CD1c-positive myeloid dendritic cell (primary cell): ENCODE data around the gene C16orf54.
"Not testable (repeated sequence)": the region's sequence is repeated elsewhere in the genome, so short reads cannot be mapped to it uniquely, and the experiment has no call there.

Experiments
- DNase-seq: peaks from one replicate; pipeline ENCODE4 v3.0.0-alpha.2; 2016; ENCODE audit errors: extremely low spot score

C16orf54 gene, protein sequence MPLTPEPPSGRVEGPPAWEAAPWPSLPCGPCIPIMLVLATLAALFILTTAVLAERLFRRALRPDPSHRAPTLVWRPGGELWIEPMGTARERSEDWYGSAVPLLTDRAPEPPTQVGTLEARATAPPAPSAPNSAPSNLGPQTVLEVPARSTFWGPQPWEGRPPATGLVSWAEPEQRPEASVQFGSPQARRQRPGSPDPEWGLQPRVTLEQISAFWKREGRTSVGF

GRCh38 chr16:29745853-29746345 is at the start of gene C16orf54:
Gene C16orf54 (minus strand): TSS chr16:29745990. CDS start chr16:29744951, 1,039 bp downstream.
- DNase-seq = peak; percentile 96

GRCh38 chr16:29794231-29794710 is 48.5 kb upstream of the C16orf54 start:
- DNase-seq = no peak

DNA sequence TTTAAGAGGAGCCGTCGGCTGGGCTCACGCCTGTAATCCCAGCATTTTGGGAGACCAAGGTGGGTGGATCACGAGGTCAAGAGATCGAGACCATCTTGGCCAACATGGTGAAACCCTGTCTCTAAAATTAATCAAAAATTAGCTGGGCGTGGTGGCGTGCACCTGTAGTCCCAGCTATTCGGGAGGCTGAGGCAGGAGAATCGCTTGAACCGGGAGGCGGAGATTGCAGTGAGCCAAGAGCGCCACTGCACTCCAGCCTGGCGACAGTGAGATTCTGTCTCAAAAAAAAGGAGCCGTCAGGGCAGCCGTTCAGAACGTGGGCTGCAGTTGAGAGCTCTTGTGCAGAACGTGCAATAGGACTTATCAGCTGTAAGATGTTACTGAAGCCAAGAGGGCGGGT is 47.4 kb upstream of the C16orf54 start:
- DNase-seq = not testable (repeated sequence)

- DNase-seq = no peak
Observed at GRCh38 chr16:29791845-29792807, 46.3 kb upstream of the C16orf54 start.

DNA sequence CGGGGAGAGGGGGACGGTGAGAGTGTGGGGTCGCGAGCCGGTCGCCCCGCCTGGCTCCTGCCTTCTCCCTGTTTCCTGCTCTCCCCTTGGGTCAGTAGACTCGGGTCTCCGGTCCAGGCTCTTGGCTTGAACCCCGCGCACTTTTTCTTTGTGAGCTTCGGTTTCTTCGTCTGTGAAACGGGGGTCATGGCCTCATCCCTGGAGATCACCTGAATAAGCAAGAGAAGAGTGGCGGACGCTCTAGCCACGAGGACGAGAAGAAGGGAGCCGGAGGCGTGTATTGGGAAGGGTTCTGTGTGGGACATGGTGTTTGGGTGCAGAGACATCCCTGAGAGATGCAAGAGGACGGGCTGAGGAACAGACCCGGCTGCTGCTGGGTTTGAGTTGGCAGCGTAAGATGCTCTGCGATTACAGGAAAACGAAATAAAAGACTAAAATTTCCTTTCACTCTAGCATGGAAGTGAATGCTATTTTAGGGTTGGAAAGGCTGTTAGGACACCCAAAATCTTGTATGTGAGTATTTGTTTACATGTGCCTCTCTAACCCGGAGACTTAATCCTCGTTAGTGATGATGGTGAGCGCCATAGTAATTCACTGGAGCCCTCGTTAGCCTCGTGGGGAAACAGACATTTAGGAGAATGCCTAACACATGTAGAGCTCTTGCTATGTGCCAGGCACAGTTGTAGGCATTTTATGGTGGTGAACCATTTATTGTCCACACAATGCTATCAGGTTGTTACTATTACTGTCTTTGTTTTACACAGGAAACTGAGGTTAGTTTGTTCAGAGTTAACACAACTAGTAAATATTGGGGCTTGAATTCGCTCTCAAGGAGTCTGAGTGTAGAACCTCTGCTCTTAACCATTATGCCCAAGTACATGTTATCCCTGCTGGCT is 45.4 kb upstream of the C16orf54 start:
- no peak for DNase-seq

DNA sequence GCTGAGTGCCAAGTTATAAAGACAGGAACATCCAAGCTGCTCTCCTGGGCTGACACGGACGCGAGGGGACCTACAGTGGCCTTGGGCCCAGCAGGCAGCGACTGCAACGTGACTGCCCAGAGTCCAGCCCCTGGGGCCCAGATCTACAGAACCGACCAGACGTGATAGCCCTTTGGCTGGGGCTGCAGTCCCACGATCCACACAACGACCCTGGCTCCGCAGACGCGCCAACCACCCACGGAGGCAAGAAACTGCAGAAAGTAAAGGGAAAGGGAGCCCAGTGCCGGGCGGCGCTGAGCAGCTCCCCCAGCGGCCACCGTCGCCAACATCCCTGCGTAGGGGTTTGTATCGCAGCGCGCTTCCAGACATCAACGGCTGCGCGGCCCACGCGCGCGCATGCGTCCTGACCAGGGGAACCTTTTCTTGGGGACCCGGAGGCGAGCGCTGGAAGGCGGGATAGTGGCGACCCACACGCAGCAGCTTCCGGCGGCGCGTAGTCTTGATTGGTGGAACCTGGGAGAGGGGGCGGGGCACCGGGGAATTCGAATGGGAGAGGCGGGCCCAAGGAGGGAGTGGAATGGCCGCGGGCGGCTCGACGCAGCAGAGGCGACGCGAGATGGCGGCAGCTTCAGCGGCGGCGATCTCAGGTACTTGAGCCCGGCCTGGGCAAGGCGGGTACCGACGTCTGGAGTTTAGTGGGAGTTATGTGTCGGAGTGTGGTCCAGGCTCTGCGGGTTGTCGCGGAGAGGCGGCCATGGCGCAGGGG is 44.6 kb upstream of the C16orf54 start, which contains the start of gene KIF22:
TSS of gene KIF22 (plus strand) at position 569 of the 766 bp plus-strand sequence. CDS start at position 578, 9 bp downstream.
- DNase-seq = peak; percentile 100

DNA sequence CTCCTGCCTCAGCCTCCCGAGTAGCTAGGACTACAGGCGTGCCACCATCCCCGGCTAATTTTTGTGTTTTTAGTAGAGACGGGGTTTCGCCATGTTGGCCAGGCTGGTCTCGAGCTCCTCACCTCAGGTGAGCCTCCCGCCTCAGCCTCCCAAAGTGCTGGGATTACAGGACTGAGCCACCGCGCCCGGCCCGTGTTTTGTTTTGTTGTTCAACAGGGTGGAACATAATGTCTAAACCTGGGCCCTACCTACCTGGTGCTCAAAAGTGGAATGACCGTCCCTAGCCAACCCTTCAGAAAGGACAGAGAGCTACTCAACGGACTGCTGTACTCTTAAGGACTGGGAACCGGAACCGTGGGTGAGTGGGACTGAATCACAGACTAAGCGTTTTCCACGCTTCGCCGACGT is 44.0 kb upstream of the C16orf54 start:
- no peak for DNase-seq

GRCh38 chr16:29787155-29787554 is 41.4 kb upstream of the C16orf54 start:
- DNase-seq = not testable (repeated sequence)

DNA sequence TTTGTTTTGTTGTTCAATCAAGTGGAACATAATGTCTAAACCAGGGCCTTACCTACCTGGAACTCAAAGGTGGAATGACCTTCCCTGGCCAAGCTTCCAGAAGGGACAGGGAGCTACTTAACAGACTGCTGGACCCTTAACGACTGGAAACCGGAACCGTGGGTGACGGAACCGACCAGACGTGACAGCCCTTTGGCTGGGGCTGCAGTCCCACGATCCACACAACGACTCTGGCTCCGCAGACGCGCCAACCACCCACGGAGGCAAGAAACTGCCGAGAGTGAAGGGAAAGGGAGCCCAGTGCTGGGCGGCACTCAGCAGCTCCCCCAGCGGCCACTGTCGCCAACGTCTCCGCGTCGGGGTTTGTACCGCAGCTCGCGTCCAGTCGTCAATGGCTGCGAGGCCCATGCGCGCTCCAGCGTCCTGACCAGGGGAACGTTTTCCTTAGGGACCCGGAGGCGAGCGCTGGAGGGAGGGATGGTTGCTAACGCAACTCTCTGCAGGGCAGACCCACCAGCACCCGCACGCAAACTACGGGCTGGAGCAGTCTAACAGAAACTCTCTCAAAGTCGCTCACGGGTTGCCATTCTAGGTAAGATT is 39.2 kb upstream of the C16orf54 start:
- peak; percentile 85 for DNase-seq

GRCh38 chr16:29784157-29784556 is 38.4 kb upstream of the C16orf54 start:
- no peak for DNase-seq

DNA sequence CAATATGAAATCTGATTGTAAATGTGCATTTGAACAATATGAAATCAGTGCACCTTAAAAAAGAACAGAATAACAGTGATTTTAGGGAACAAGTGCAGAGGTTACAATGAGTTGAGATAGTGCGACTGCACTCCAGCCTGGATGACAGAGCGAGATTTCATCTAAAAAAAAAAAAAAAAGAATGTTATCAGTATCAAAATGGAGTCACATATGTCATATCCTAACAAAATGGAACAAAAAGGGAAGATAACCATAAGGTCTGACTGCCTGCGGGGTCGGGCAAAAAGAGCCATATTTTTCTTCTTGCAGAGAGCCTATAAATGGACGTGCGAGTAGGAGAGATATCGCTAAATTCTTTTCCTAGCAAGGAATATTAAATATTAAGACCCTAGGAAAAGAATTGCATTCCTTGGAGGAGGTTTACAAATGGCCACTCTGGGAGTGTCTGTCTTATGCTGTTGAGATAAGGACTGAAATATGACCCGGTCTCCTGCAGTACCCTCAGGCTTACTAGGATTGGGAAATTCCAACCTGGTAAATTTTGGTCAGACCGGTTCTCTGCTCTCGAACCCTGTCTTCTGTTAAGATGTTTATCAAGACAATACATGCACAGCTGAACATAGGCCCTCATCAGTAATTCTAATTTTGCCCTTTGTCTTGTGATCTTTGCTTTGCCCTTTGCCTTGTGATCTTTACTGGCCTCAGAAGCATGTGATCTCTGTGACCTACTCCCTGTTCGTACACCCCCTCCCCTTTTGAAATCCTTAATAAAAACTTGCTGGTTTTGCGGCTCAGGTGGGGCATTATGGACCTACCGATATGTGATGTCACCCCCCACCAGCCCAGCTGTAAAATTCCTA is 37.5 kb upstream of the C16orf54 start:
- not testable (repeated sequence) for DNase-seq

DNA sequence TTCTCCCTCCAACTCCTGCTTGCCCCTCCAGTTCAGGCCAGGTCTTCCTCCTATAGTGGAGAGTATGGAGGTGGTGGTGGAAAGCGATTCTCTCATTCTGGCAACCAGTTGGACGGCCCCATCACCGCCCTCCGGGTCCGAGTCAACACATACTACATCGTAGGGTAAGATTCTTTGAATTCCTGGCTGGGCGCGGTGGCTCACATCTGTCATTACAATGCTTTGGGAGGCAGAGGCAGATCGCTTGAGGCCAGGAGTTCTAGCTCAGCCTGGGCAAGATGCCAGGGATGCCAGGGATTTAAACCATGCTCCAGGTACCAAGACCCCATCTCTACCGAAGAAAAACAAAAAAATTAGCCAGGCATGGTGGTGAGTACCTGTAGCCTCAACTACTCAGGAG is 33.7 kb upstream of the C16orf54 start:
- no peak for DNase-seq

- no peak for DNase-seq
Observed at GRCh38 chr16:29777576-29778350, 32.0 kb upstream of the C16orf54 start, which contains the start of gene ZG16. Gene ZG16 (plus strand): TSS chr16:29778256. CDS start chr16:29779267, 1,011 bp downstream.

- DNase-seq = no peak
Observed at GRCh38 chr16:29775742-29776408, 30.1 kb upstream of the C16orf54 start.

GRCh38 chr16:29774730-29775129 is 28.9 kb upstream of the C16orf54 start:
- DNase-seq = no peak

DNA sequence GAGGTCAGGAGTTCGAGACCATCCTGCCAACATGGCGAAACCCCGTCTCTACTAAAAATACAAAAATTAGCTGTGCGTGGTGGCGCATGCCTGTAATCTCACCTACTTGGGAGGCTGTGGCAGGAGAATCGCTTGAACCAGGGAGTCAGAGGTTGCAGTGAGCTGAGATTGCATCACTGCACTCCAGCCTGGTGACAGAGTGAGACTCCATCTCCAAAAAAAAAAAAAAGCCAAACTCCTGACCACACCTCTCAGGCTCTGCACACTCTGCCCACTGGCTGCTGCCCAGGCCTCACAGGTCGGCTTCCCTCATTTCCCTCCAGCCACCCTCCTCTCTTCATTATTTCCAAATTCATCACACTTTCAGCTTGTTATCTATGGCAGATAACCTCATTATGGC is 26.5 kb upstream of the C16orf54 start:
- not testable (repeated sequence) for DNase-seq

- peak; percentile 23 for DNase-seq
Observed at GRCh38 chr16:29770250-29770929, 24.6 kb upstream of the C16orf54 start.
